ENCODE data around the gene B3GALT2.

The B3GALT2 gene

DNA sequence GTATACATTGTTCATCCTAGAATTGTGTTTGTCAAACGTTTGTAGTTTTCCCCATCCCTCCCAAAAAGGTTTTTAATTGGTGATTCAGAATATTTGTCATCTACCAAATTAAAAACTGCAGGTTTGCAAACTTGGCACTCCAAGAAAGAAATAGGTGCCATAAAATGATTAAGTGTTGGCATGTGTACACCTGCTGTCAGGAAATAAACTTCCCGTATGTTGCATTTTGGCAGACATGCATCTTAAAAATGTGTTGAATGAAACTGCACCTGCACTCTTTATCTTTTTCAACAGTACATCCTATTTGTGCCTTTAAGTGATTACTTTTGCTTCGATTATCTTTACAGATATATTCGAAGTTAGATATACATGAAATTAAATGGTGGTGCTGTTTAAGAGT lies 7.3 kb downstream of the B3GALT2 start:
- FAIRE-seq (no peak), DNase-seq (ENCODE audit: insufficient read length) (no peak)
- TF ChIP-seq POLR2AphosphoS5 (IDR thresholded peaks at IDR 0.05; ENCODE audit: low read depth, low read length) (no peak), TAF1 (IDR thresholded peaks at IDR 0.05; ENCODE audit: borderline replicate concordance, low read depth, low read length) (no peak), POLR2A (IDR thresholded peaks at IDR 0.05; ENCODE audit: low read depth, low read length) (no peak)

DNA sequence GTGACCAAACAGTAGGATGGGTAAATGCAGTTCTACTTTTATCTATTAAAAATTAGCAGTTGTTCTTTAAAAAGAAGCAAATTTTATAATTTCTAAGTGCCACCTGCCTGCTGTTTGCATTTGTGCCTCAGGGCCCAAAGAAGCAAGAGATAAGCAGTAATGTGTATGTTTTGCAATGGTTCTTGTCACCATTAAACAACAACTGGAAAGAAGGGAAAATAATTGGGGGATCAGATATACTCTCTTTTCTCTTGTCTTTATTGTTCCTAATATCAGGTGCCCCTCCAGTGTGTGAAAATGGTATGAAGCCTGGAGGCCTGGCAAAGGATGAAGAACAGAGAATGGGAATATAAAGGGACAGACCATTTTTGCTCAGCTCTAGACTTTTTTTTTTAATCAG lies 9.6 kb downstream of the B3GALT2 start:
- TF ChIP-seq POLR2A (IDR thresholded peaks at IDR 0.05; ENCODE audit: low read depth, low read length) (no peak), POLR2AphosphoS5 (IDR thresholded peaks at IDR 0.05; ENCODE audit: low read depth, low read length) (no peak), TAF1 (IDR thresholded peaks at IDR 0.05; ENCODE audit: borderline replicate concordance, low read depth, low read length) (no peak)
- DNase-seq (ENCODE audit: insufficient read length) (no peak), FAIRE-seq (no peak)

DNA sequence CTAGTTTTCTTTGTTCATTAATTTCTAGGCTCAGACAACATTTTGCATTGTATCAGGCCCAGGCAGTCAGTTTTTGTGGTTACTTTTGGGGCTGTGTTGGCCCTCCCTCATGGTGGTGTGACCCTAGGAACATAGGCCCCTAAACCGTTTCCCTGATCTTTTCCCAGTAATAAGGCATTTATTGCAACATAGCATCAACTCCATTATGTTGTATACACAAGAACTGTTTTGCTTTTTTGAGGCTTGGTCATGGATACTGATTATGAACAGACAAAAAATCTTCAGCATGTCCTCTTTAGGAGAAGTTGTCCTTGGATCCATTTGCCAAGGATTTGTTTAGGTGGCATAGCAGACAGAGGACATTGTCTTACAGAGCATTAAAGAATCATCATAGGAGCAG lies 10.3 kb downstream of the B3GALT2 start:
- no peak for TF ChIP-seq POLR2AphosphoS5 (IDR thresholded peaks at IDR 0.05; ENCODE audit: low read depth, low read length)
- TF ChIP-seq POLR2A (IDR thresholded peaks at IDR 0.05; ENCODE audit: low read depth, low read length) = no peak
- no peak for TF ChIP-seq TAF1 (IDR thresholded peaks at IDR 0.05; ENCODE audit: borderline replicate concordance, low read depth, low read length)
- FAIRE-seq (no peak), DNase-seq (ENCODE audit: insufficient read length) (no peak)

- TF ChIP-seq POLR2A (IDR thresholded peaks at IDR 0.05; ENCODE audit: low read depth, low read length) = no peak
- no peak for TF ChIP-seq TAF1 (IDR thresholded peaks at IDR 0.05; ENCODE audit: borderline replicate concordance, low read depth, low read length)
- FAIRE-seq (no peak), DNase-seq (ENCODE audit: insufficient read length) (no peak)
Measured at GRCh38 chr1:193157360-193157759, 29.1 kb downstream of the B3GALT2 start.

GRCh38 chr1:193156822-193157142 lies 29.6 kb downstream of the B3GALT2 start:
- no peak for FAIRE-seq
- TF ChIP-seq TAF1 (IDR thresholded peaks at IDR 0.05; ENCODE audit: borderline replicate concordance, low read depth, low read length) (no peak), POLR2AphosphoS5 (IDR thresholded peaks at IDR 0.05; ENCODE audit: low read depth, low read length) (no peak), POLR2A (IDR thresholded peaks at IDR 0.05; ENCODE audit: low read depth, low read length) (no peak)
- DNase-seq (ENCODE audit: insufficient read length) = no peak

GRCh38 chr1:193156117-193156821 lies 30.1 kb downstream of the B3GALT2 start:
- TF ChIP-seq POLR2A (IDR thresholded peaks at IDR 0.05; ENCODE audit: low read depth, low read length) = no peak
- TF ChIP-seq TAF1 (IDR thresholded peaks at IDR 0.05; ENCODE audit: borderline replicate concordance, low read depth, low read length) = no peak
- no peak for TF ChIP-seq POLR2AphosphoS5 (IDR thresholded peaks at IDR 0.05; ENCODE audit: low read depth, low read length)
- DNase-seq (ENCODE audit: insufficient read length) = no peak
- FAIRE-seq = peak; percentile 33

DNA sequence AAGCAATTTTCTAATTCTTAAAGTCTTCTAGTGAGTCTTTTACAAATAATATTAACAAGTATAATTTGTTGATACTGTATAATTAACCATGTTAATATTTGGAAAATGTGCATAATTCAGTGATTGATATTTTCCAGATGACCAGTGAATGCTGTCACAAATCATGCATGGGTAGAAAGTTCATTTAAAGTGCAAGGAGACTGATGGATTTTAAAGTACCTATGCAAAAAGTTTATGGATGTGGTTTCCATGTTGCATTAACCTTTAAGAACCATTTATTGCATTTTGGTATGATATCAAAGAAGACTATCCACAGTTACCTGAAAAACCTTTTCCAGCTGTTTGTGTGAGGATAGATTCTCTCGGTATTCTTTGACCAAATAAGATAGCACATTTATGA lies 41.4 kb downstream of the B3GALT2 start:
- TF ChIP-seq TAF1 (IDR thresholded peaks at IDR 0.05; ENCODE audit: borderline replicate concordance, low read depth, low read length) (no peak), POLR2A (IDR thresholded peaks at IDR 0.05; ENCODE audit: low read depth, low read length) (no peak), POLR2AphosphoS5 (IDR thresholded peaks at IDR 0.05; ENCODE audit: low read depth, low read length) (no peak)
- FAIRE-seq = no peak
- no peak for DNase-seq (ENCODE audit: insufficient read length)

DNA sequence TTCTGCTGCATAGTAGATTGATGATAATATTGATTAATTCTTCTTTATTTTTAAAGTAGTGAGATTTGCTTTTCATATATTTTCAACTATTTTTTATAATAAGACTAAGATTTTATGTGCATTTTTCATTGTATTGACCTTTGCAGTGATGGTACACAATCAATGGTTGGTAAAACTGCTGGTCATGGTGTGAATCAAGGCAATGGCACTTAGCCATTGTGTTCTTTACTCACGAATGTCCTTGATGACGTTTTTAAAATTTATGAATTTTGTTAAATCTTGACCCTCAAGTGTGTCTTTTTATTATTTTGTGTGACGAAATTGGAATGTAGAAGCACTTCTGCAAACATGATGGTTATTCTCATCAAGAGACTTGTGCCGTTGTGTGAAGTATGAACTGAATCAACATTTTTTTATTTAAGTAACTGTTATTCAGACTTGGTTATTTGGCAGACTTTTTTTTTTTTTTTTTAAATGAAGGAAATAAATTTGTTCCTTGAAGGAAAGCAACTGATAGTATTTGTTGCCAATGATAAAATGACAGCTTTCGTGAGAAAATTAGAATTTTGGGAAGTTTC lies 42.0 kb downstream of the B3GALT2 start:
- DNase-seq (ENCODE audit: insufficient read length) (no peak), FAIRE-seq (no peak)
- TF ChIP-seq POLR2AphosphoS5 (IDR thresholded peaks at IDR 0.05; ENCODE audit: low read depth, low read length) = no peak
- TF ChIP-seq POLR2A (IDR thresholded peaks at IDR 0.05; ENCODE audit: low read depth, low read length) = no peak
- TF ChIP-seq TAF1 (IDR thresholded peaks at IDR 0.05; ENCODE audit: borderline replicate concordance, low read depth, low read length) = no peak

- no peak for TF ChIP-seq TAF1 (IDR thresholded peaks at IDR 0.05; ENCODE audit: borderline replicate concordance, low read depth, low read length)
- no peak for TF ChIP-seq POLR2AphosphoS5 (IDR thresholded peaks at IDR 0.05; ENCODE audit: low read depth, low read length)
- TF ChIP-seq POLR2A (IDR thresholded peaks at IDR 0.05; ENCODE audit: low read depth, low read length) = no peak
- FAIRE-seq = no peak
- no peak for DNase-seq (ENCODE audit: insufficient read length)
Measured at GRCh38 chr1:193143285-193143684, 43.1 kb downstream of the B3GALT2 start.

DNA sequence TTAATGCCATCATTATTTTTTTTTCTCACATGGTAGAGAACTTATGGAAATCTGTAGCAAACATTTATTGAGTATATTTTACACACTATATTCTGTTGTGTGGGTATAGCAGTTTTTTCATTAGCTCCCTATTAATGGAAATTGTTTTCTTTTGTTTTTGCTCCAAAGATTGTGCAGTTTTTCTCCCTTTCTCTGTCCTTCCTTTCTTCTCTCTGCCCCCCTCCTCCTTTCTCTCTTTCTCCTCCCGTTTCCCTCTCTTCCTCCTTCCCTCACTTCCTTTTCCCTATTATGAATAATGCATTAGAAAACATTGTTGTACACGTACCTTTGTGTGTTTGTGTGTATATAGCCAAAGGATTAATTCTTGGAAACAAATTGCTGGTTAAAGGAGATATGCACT lies 44.0 kb downstream of the B3GALT2 start:
- DNase-seq (ENCODE audit: insufficient read length) = no peak
- no peak for FAIRE-seq
- TF ChIP-seq TAF1 (IDR thresholded peaks at IDR 0.05; ENCODE audit: borderline replicate concordance, low read depth, low read length) (no peak), POLR2A (IDR thresholded peaks at IDR 0.05; ENCODE audit: low read depth, low read length) (no peak), POLR2AphosphoS5 (IDR thresholded peaks at IDR 0.05; ENCODE audit: low read depth, low read length) (no peak)

- TF ChIP-seq TAF1 (IDR thresholded peaks at IDR 0.05; ENCODE audit: borderline replicate concordance, low read depth, low read length) (no peak), POLR2AphosphoS5 (IDR thresholded peaks at IDR 0.05; ENCODE audit: low read depth, low read length) (no peak), POLR2A (IDR thresholded peaks at IDR 0.05; ENCODE audit: low read depth, low read length) (no peak)
- DNase-seq (ENCODE audit: insufficient read length) = no peak
- FAIRE-seq = no peak
Measured at GRCh38 chr1:193141804-193142203, 44.6 kb downstream of the B3GALT2 start.

- FAIRE-seq (no peak), DNase-seq (ENCODE audit: insufficient read length) (no peak)
- TF ChIP-seq POLR2AphosphoS5 (IDR thresholded peaks at IDR 0.05; ENCODE audit: low read depth, low read length) (no peak), TAF1 (IDR thresholded peaks at IDR 0.05; ENCODE audit: borderline replicate concordance, low read depth, low read length) (no peak), POLR2A (IDR thresholded peaks at IDR 0.05; ENCODE audit: low read depth, low read length) (no peak)
Measured at GRCh38 chr1:193140254-193140653, 46.2 kb downstream of the B3GALT2 start.

Measured in GM12892 (cell line).